HepG2 (cell line): ENCODE results near the gene RIMBP2. TPM values are rescaled to one million over a fixed set of nuclear protein-coding genes. Genes with fewer than 3 reads are reported as not detected.

Source experiments
- ATAC-seq: fragments of 200-7000 bp; cut with Tn5 transposase; 3 replicates; pipeline ENCODE4 v1.9.1; 2020; ENCODE audit warnings: mild to moderate bottlenecking, moderate library complexity
- BruUV-seq: library from RNA; stranded (reverse); fragments of 400-500 nt; replicated peaks from 2 replicates; lab custom pipeline; 2021; lab: Mats Ljungman, UMichigan
- CTCF ChIA-PET: fragments of 300-600 bp; formaldehyde crosslinking; extraction: SDS; loops from one replicate; lab custom pipeline; 2021; ENCODE audit warnings: low total read pairs, inconsistent platforms, low intra/inter-chr PET ratio; lab: Yijun Ruan, JAX
- POLR2A ChIA-PET: fragments of 350-600 bp; sonication (Branson Sonifier 250); formaldehyde crosslinking; loops from one replicate; lab custom pipeline; 2020; ENCODE audit warnings: antibody characterized with exemption, inconsistent platforms; lab: Yijun Ruan, JAX
- DNase-seq: peaks from one replicate; pipeline ENCODE4 v3.0.0-alpha.2; 2015; ENCODE audit warnings: low spot score
- FAIRE-seq: peaks from 3 replicates; lab custom pipeline; 2011; peaks lifted over from hg19 to GRCh38; lab: Jason Lieb, UNC
- H2AFZ ChIP-seq: one replicate; pipeline ENCODE4 v1.6.1; 2011; ENCODE audit warnings: low read length, inconsistent platforms
- H3K27ac ChIP-seq: fragments of 300-600 bp; 3 replicates; pipeline ENCODE4 v1.8.0; 2011; ENCODE audit warnings: mixed run types, mild to moderate bottlenecking, mixed read lengths, low read length, inconsistent platforms; ENCODE audit not compliant: insufficient read depth; ENCODE audit errors: extremely low read length
- H3K27me3 ChIP-seq, 2 experiments: fragments of 200-600 bp in 1 of 2; 2 replicates in 1 of 2; 3 replicates in 1 of 2; pipeline versions ENCODE4 v1.6.0 to v1.8.0; 2011; ENCODE audit warnings: low read length in 2 of 2, mild to moderate bottlenecking in 2 of 2, moderate library complexity in 2 of 2, inconsistent platforms in 1 of 2; ENCODE audit not compliant: insufficient read depth in 2 of 2, control insufficient read depth in 1 of 2
- H3K36me3 ChIP-seq, 2 experiments: fragments of 200-600 bp in 1 of 2; replicated peaks in 1 of 2; 2 replicates in 1 of 2; 3 replicates in 1 of 2; pipeline versions ENCODE4 v1.5.1 to v1.8.0; 2011; ENCODE audit warnings: low read length in 2 of 2, inconsistent platforms in 1 of 2; ENCODE audit not compliant: insufficient read depth in 2 of 2, control insufficient read depth in 1 of 2
- H3K4me1 ChIP-seq: 2 replicates; pipeline ENCODE4 v1.5.1; 2012; ENCODE audit warnings: low read length, inconsistent platforms; ENCODE audit not compliant: insufficient read depth
- H3K4me2 ChIP-seq: 2 replicates; pipeline ENCODE4 v1.6.0; 2011; ENCODE audit warnings: low read depth, low read length, inconsistent platforms
- H3K4me3 ChIP-seq, 3 experiments: fragments of 200-600 bp in 1 of 3; sonication (generic), shearing (Covaris generic) in 1 of 3; replicated peaks in 1 of 3; 2 replicates each; pipeline ENCODE4 v1.5.1; 2011 to 2016; ENCODE audit warnings: low read length in 3 of 3, inconsistent platforms in 2 of 3, low read depth in 2 of 3, mild to moderate bottlenecking in 2 of 3, control low read depth in 1 of 3, mixed read lengths in 1 of 3; ENCODE audit not compliant: insufficient read depth in 1 of 3
- H3K79me2 ChIP-seq: one replicate; pipeline ENCODE4 v1.6.1; 2011; ENCODE audit warnings: low read length, inconsistent platforms; ENCODE audit not compliant: insufficient read depth
- H3K9ac ChIP-seq: 2 replicates; pipeline ENCODE4 v1.6.0; 2011; ENCODE audit warnings: mild to moderate bottlenecking, low read depth, low read length, inconsistent platforms; ENCODE audit not compliant: insufficient read depth
- H3K9me3 ChIP-seq: 2 replicates; pipeline ENCODE4 v1.5.1; 2012; ENCODE audit warnings: mild to moderate bottlenecking, low read length
- H4K20me1 ChIP-seq: 2 replicates; pipeline ENCODE4 v1.6.0; 2011; ENCODE audit warnings: inconsistent platforms, mild to moderate bottlenecking, low read length, moderate library complexity; ENCODE audit not compliant: insufficient read depth
- CBFB ChIP-seq: sonication (generic); formaldehyde crosslinking; IDR thresholded peaks from 2 replicates; pipeline ENCODE4 v1.4.0; 2020; ENCODE audit warnings: missing genetic modification reagents
- ETV5 ChIP-seq: IDR thresholded peaks from 2 replicates; pipeline ENCODE4 v1.6.1; 2018; ENCODE audit warnings: missing biosample characterization, missing genetic modification reagents, inconsistent platforms, borderline replicate concordance
- FOSL2 ChIP-seq: sonication (generic); formaldehyde crosslinking; IDR thresholded peaks from 2 replicates; pipeline ENCODE4 v1.4.0; 2020; ENCODE audit warnings: missing genetic modification reagents
- HNRNPK ChIP-seq: fragments of 200-400 bp; formaldehyde crosslinking; IDR thresholded peaks from 2 replicates; pipeline ENCODE4 v1.6.1; 2018; ENCODE audit warnings: low read length, low read depth, moderate library complexity, mild to moderate bottlenecking; ENCODE audit not compliant: poor library complexity, severe bottlenecking
- SMARCC2 ChIP-seq: fragments of 450-650 bp; IDR thresholded peaks from 2 replicates; pipeline ENCODE4 v1.6.1; 2017; ENCODE audit warnings: antibody characterized with exemption, mild to moderate bottlenecking
- SOX13 ChIP-seq, 3 experiments: fragments of 450-650 bp in 1 of 3; sonication (generic) in 1 of 3; formaldehyde crosslinking in 1 of 3; IDR thresholded peaks in 2 of 3; conservative IDR thresholded peaks in 1 of 3; 2 replicates each; pipeline versions ENCODE4 v1.5.0 to v1.6.1; 2016 to 2020; ENCODE audit warnings: antibody characterized with exemption in 1 of 3, mild to moderate bottlenecking in 1 of 3, missing compliant biosample characterization in 1 of 3, missing genetic modification reagents in 1 of 3, moderate library complexity in 1 of 3
- XRCC5 ChIP-seq: fragments of 200-400 bp; formaldehyde crosslinking; optimal IDR thresholded peaks from 2 replicates; pipeline ENCODE3; 2017; ENCODE audit warnings: mild to moderate bottlenecking, low read length
- ZBTB21 ChIP-seq: sonication (generic); formaldehyde crosslinking; IDR thresholded peaks from 2 replicates; pipeline ENCODE4 v1.4.0; 2020; ENCODE audit warnings: missing genetic modification reagents
- ZFP36L1 ChIP-seq: sonication (generic); formaldehyde crosslinking; IDR thresholded peaks from 2 replicates; pipeline ENCODE4 v1.8.0; 2022; ENCODE audit warnings: mild to moderate bottlenecking, missing genetic modification reagents, moderate library complexity
- ZMAT5 ChIP-seq: sonication (generic); formaldehyde crosslinking; IDR thresholded peaks from 2 replicates; pipeline ENCODE4 v1.5.0; 2020; ENCODE audit warnings: mild to moderate bottlenecking, low read depth, missing genetic modification reagents, borderline replicate concordance
- ZNF382 ChIP-seq: sonication (generic); formaldehyde crosslinking; IDR thresholded peaks from 2 replicates; pipeline ENCODE4 v1.5.0; 2020; ENCODE audit warnings: missing genetic modification reagents, mild to moderate bottlenecking, borderline replicate concordance
- ZNF407 ChIP-seq: sonication (generic); formaldehyde crosslinking; IDR thresholded peaks from one replicate; pipeline ENCODE4 v1.5.1; 2020; ENCODE audit warnings: mild to moderate bottlenecking, missing genetic modification reagents; ENCODE audit errors: not compliant biosample characterization
- ZNF619 ChIP-seq: sonication (generic); formaldehyde crosslinking; IDR thresholded peaks from 2 replicates; pipeline ENCODE4 v1.4.0; 2020; ENCODE audit warnings: mild to moderate bottlenecking, missing genetic modification reagents
- ZNF720 ChIP-seq: sonication (generic); formaldehyde crosslinking; IDR thresholded peaks from 2 replicates; pipeline ENCODE4 v1.4.0; 2020; ENCODE audit warnings: missing genetic modification reagents
- ZSCAN22 ChIP-seq: sonication (generic); formaldehyde crosslinking; IDR thresholded peaks from 2 replicates; pipeline ENCODE4 v1.4.0; 2020; ENCODE audit warnings: mild to moderate bottlenecking, missing genetic modification reagents
- WGBS: methylation state at CpG from one replicate; pipeline ENCODE4 v1.1.6; 2017; ENCODE audit warnings: low lambda C conversion rate; 5-methylcytosine and 5-hydroxymethylcytosine counted together
- in situ Hi-C: cut with HindIII; loops from 2 replicates; pipeline ENCODE4 v1.10.0; 2017; ENCODE audit warnings: low pct_unique_long_range_greater_than_20kb; ENCODE audit not compliant: extremely low pct_ligation_motif_present
- intact Hi-C: fragments of 100-400 bp; cut with micrococcal nuclease; formaldehyde crosslinking; loops from one replicate; pipeline ENCODE4 v1.10.0; 2022; ENCODE audit not compliant: unreplicated experiment
- polyA plus RNA-seq, 8 experiments: library from polyadenylated mRNA; depleted of rRNA in 3 of 8; stranded (reverse) in 7 of 8; unstranded in 1 of 8; fragments of >200 nt; fragmentation: Illumina TruSeq in 4 of 8; extraction: Trizol in 4 of 8; gene quantifications; 2 replicates each; pipeline versions ENCODE4 v1.2.1 to v1.2.3, GENCODE V29; 2011 to 2016; ENCODE audit warnings: low read depth in 4 of 8, missing spikeins in 1 of 8, mixed read lengths in 1 of 8; ENCODE audit not compliant: insufficient read depth in 1 of 8
- total RNA-seq, 5 experiments: library from RNA; depleted of rRNA; stranded (reverse); fragments of >200 nt; fragmentation: Illumina TruSeq; extraction: Trizol; gene quantifications; 2 replicates each; pipeline ENCODE4 v1.2.3, GENCODE V29; 2016; ENCODE audit warnings: low read depth in 1 of 5

The RIMBP2 gene
- total and polyA plus RNA-seq, 2 of the 13 experiments (the other 11 are each of a cell fraction or from before 2014, with no cell fraction given) = 0.03 TPM; not detected in 1

- ChIA-PET POLR2A (no interaction called here), CTCF (no interaction called here)
- ATAC-seq = no peak
- intact Hi-C loops = no loop called here
- WGBS = 20% methylated on average over 5 of the region's 18 CpGs
- Histone ChIP-seq H3K4me2 (no peak overlapping the region), H3K27me3 (peaks cover 8 to 39% of the 10 kb centered on the region in 2 experiments; a peak in 3 of 5 replicates), H3K4me3 (no peak overlapping the region), H2AFZ (no peak overlapping the region), H3K9ac (no peak overlapping the region), H3K9me3 (no peaks in the 10 kb centered on the region), H4K20me1 (no peaks in the 10 kb centered on the region), H3K27ac (no peak overlapping the region), H3K79me2 (no peaks in the 10 kb centered on the region)
- no peak for DNase-seq
- BruUV-seq = no TSS peak
- TF ChIP-seq ZNF720 (CRISPR knock-in tag) (no peak), SMARCC2 (no peak), HNRNPK (no peak), ZNF619 (no peak), ZMAT5 (CRISPR knock-in tag) (no peak), ZSCAN22 (CRISPR knock-in tag) (no peak), CBFB (CRISPR knock-in tag) (no peak), SOX13 (IDR thresholded peaks at IDR 0.05) (no peak), SOX13 (CRISPR knock-in tag; conservative IDR thresholded peaks at IDR 0.05 in 1 of 2, IDR thresholded peaks at IDR 0.05 in 1 of 2) (no peak), ZFP36L1 (no peak), XRCC5 (no peak), ZNF407 (no peak), ZBTB21 (CRISPR knock-in tag) (no peak), ETV5 (CRISPR knock-in tag) (no peak), FOSL2 (CRISPR knock-in tag) (no peak), ZNF382 (CRISPR knock-in tag) (no peak)
- TF ChIP-seq, all 625 proteins: peak for 0
- no peak for FAIRE-seq
- in situ Hi-C loops = no loop called here
- Histone ChIP-seq H3K4me1 (no peaks in the 10 kb centered on the region), H3K36me3 (no peaks in the 10 kb centered on the region)
Measured at GRCh38 chr12:130449291-130449690, 266.8 kb downstream of the RIMBP2 start.
